Tibial nerve (tissue), 4 donors: ENCODE measurements around the gene TAS2R31.

Experiments used
- CTCF ChIP-seq, 5 experiments: fragments of 200-600 bp in 3 of 5; fragments of 450-650 bp in 2 of 5; sonication (generic) in 3 of 5; IDR thresholded peaks; one replicate each; pipeline ENCODE4 v1.5.1; 2016 to 2019; ENCODE audit warnings: antibody characterized with exemption in 5 of 5, mild to moderate bottlenecking in 3 of 5, moderate library complexity in 2 of 5
- EP300 ChIP-seq, 2 donors: sonication (generic); formaldehyde crosslinking; IDR thresholded peaks; one replicate each; pipeline ENCODE4 v1.6.1; 2017; ENCODE audit warnings: antibody characterized with exemption in 2 of 2, mild to moderate bottlenecking in 1 of 2

- TF ChIP-seq CTCF (IDR thresholded peaks at IDR 0.05) (no peak), EP300 (IDR thresholded peaks at IDR 0.05) (no peak)
Observed at GRCh38 chr12:11078246-11078645, 47.0 kb upstream of the TAS2R31 start.
